Measurements from ENCODE around the gene NAA80. TPM values are rescaled to one million over a fixed set of nuclear protein-coding genes. Genes with fewer than 3 reads are reported as not detected.

NAA80 gene
- total RNA-seq, 2 experiments from 2014 or later = 18.8 to 19.6 TPM

GRCh38 chr3:50260942-50261441 lies 38.2 kb downstream of the NAA80 start:
- DNase-seq = no peak
- Mint-ChIP-seq H3K27ac (no peak overlapping the region), H3K36me3 (peaks cover 25% of the 10 kb centered on the region), H3K27me3 (no peaks in the 10 kb centered on the region), H3K4me1 (ENCODE audit: low read depth) (peaks cover 6% of the 10 kb centered on the region), H3K9me3 (no peaks in the 10 kb centered on the region), H3K4me3 (peak overlapping the region; percentile 59)
- POLR2A ChIA-PET = interaction anchor here (0.9 kb wide), 1 partner anchor 25 kb away, joined by 4 read pairs; the partner anchor contains the start of gene GNAI2
- CTCF ChIA-PET = interaction anchor here (1.0 to 8.2 kb wide), 4 partner anchors 12 to 141 kb away, joined by 3 to 102 read pairs (median 50); partner anchors contain the start of genes HYAL3 and NAA80
- intact Hi-C loops (cut with micrococcal nuclease) = loop anchor here (1.0 kb wide), 3 partner anchors 13 to 34 kb away; no protein-coding TSS in a partner anchor

GRCh38 chr3:50260027-50260941 lies 38.9 kb downstream of the NAA80 start:
- Mint-ChIP-seq H3K27ac (peak overlapping the region; percentile 69), H3K4me3 (peak overlapping the region; percentile 59), H3K4me1 (ENCODE audit: low read depth) (peaks cover 6% of the 10 kb centered on the region), H3K9me3 (no peaks in the 10 kb centered on the region), H3K36me3 (peaks cover 25% of the 10 kb centered on the region), H3K27me3 (no peaks in the 10 kb centered on the region)
- POLR2A ChIA-PET = interaction anchor here (0.6 to 1.8 kb wide), 4 partner anchors 14 to 72 kb away, joined by 3 to 6 read pairs (median 4); partner anchors contain the start of gene GNAI2
- intact Hi-C loops (cut with micrococcal nuclease) = loop anchor here (1.0 kb wide), 3 partner anchors 14 to 33 kb away; no protein-coding TSS in a partner anchor
- CTCF ChIA-PET = interaction anchor here (0.6 to 8.2 kb wide), 18 partner anchors 11 to 329 kb away, joined by 3 to 102 read pairs (median 4); partner anchors contain the start of genes GNAI2, HYAL3 and NAA80
- peak; percentile 92 for DNase-seq

- intact Hi-C loops (cut with micrococcal nuclease) = loop anchor here (1.0 kb wide), 3 partner anchors 13 to 32 kb away; no protein-coding TSS in a partner anchor
- POLR2A ChIA-PET = interaction anchor here (1.0 to 1.8 kb wide), 4 partner anchors 13 to 32 kb away, joined by 3 to 6 read pairs (median 4); partner anchors contain the start of gene GNAI2
These were observed 39.7 kb downstream of the NAA80 start for GRCh38 chr3:50259432-50260026.

GRCh38 chr3:50258979-50259378 lies 40.2 kb downstream of the NAA80 start:
- Mint-ChIP-seq H3K9me3 (no peaks in the 10 kb centered on the region), H3K27ac (no peak overlapping the region), H3K36me3 (peaks cover 28% of the 10 kb centered on the region), H3K4me1 (ENCODE audit: low read depth) (peaks cover 6% of the 10 kb centered on the region), H3K27me3 (no peaks in the 10 kb centered on the region), H3K4me3 (no peak overlapping the region)
- ChIA-PET CTCF (interaction anchor here (0.7 to 8.2 kb wide), 8 partner anchors 10 to 328 kb away, joined by 3 to 102 read pairs (median 4); no protein-coding TSS in a partner anchor), POLR2A (interaction anchor here (1.2 to 1.8 kb wide), 2 partner anchors 12 to 16 kb away, joined by 4 to 6 read pairs; no protein-coding TSS in a partner anchor)
- no peak for DNase-seq
- intact Hi-C loops (cut with micrococcal nuclease) = no loop called here

More at GRCh38 chr3:50259432-50260026, 39.7 kb downstream of the NAA80 start:
- Mint-ChIP-seq H3K4me3 (peak overlapping the region; percentile 57), H3K27me3 (no peaks in the 10 kb centered on the region), H3K4me1 (ENCODE audit: low read depth) (peaks cover 6% of the 10 kb centered on the region), H3K36me3 (peaks cover 26% of the 10 kb centered on the region), H3K9me3 (no peaks in the 10 kb centered on the region), H3K27ac (peak overlapping the region; percentile 69)
- CTCF ChIA-PET = interaction anchor here (0.7 to 8.2 kb wide), 11 partner anchors 11 to 328 kb away, joined by 3 to 102 read pairs (median 5); partner anchors contain the start of gene GNAI2
- no peak for DNase-seq

GRCh38 chr3:50258029-50258680 lies 41.0 kb downstream of the NAA80 start:
- Mint-ChIP-seq H3K27ac (no peak overlapping the region), H3K4me1 (ENCODE audit: low read depth) (peaks cover 8% of the 10 kb centered on the region), H3K27me3 (no peaks in the 10 kb centered on the region), H3K4me3 (no peak overlapping the region), H3K9me3 (no peaks in the 10 kb centered on the region), H3K36me3 (peaks cover 35% of the 10 kb centered on the region)
- DNase-seq = no peak
- CTCF ChIA-PET = interaction anchor here (0.9 to 8.2 kb wide), 6 partner anchors 9 to 66 kb away, joined by 3 to 102 read pairs (median 5); partner anchors contain the start of gene GNAI2
- POLR2A ChIA-PET = interaction anchor here (1.8 kb wide), 1 partner anchor 12 kb away, joined by 6 read pairs; no protein-coding TSS in a partner anchor
- intact Hi-C loops (cut with micrococcal nuclease) = no loop called here

DNA sequence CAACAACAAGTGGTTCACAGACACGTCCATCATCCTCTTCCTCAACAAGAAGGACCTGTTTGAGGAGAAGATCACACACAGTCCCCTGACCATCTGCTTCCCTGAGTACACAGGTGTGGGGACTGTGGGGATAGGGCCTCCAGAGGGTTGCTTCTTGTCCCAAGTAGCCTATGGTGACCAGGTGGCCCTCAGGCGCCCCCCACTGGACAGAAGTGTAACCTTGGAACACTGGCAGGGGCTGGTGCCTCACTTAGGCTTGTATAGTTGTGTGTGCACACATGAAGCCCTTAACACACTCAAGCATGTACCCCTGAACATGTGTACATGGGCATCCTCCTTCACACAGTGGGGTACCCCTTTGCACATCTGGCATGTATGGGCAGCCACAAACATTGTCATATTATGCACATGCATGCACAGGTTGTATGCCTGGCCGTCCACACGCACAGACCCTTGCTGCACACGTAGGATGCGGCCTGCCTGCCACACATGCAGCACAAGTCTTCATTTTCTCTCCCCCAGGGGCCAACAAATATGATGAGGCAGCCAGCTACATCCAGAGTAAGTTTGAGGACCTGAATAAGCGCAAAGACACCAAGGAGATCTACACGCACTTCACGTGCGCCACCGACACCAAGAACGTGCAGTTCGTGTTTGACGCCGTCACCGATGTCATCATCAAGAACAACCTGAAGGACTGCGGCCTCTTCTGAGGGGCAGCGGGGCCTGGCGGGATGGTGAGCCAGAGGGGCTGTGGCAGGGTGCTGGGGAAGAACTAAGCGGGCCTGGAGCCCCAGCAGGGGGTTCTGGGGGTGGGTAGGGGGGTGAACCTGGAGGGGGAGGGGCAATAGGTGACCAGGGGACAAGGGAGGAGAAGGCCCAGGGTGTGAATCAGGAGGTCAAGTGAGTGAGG lies 42.0 kb downstream of the NAA80 start:
- Mint-ChIP-seq H3K36me3 (peaks cover 36% of the 10 kb centered on the region), H3K9me3 (no peaks in the 10 kb centered on the region), H3K4me3 (no peak overlapping the region), H3K4me1 (ENCODE audit: low read depth) (peaks cover 9% of the 10 kb centered on the region), H3K27ac (no peak overlapping the region), H3K27me3 (no peaks in the 10 kb centered on the region)
- POLR2A ChIA-PET = no interaction called here
- DNase-seq = peak; percentile 59
- CTCF ChIA-PET = interaction anchor here (0.7 to 8.2 kb wide), 7 partner anchors 8 to 62 kb away, joined by 3 to 102 read pairs (median 5); partner anchors contain the start of gene GNAI2
- intact Hi-C loops (cut with micrococcal nuclease) = no loop called here

DNA sequence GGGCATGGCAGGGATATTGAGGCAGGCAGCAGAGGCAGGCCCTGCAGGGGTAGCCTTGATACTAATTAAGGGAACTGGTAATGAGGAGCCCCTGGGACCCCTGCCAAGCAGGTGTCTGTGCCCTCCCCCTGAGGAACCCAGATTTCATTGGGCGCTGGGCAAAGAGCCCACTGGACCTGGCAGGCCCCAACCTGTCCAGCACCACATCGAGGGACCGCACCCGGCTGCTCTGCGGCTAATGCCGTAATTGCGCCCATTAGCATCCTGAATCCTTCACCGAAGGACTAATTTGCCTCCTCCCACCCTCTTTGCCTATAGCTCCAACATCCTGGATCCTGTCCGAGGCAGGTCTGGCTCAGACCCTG lies 44.0 kb downstream of the NAA80 start:
- ChIA-PET POLR2A (no interaction called here), CTCF (interaction anchor here (0.6 to 8.2 kb wide), 3 partner anchors 6 to 77 kb away, joined by 3 to 102 read pairs (median 96); no protein-coding TSS in a partner anchor)
- Mint-ChIP-seq H3K36me3 (peaks cover 44% of the 10 kb centered on the region), H3K9me3 (no peaks in the 10 kb centered on the region), H3K27me3 (no peaks in the 10 kb centered on the region), H3K27ac (peak overlapping the region; percentile 33), H3K4me1 (ENCODE audit: low read depth) (peaks cover 23% of the 10 kb centered on the region), H3K4me3 (no peak overlapping the region)
- DNase-seq = no peak
- intact Hi-C loops (cut with micrococcal nuclease) = no loop called here

DNA sequence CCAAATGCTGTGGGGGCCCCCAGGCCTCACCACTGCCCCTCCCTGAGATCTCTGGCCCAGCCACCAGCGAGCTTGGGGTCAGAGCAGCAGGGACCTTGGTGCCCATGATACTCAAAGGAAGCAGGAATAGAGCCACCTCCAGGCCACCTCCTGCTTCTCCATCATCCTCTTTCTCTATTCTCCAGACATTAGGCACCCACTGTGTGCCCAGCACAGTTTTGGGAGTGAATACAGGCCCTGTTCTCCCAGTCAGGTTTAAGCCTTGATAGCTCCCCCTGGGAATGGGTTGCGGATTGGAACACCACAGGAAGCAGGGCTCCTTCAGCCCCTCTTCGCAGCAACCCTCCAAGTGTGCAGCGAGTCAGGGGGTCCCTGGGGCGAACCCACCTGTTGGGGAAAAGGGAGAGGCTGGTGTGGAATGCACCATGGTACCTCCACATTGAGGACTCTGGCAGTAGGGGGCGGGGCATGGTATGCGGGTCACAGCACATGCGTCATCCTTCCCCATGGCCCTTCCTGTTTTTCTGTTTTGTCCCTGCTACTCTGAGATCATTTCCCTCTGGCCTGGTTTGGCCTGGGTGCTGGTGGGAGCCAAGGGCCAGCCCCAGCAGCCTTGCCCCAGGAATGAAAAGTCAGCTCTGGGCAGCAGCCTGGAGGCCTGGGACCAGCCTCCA lies 44.5 kb downstream of the NAA80 start:
- Mint-ChIP-seq H3K27me3 (no peaks in the 10 kb centered on the region), H3K27ac (peak overlapping the region; percentile 33), H3K9me3 (no peaks in the 10 kb centered on the region), H3K36me3 (peaks cover 46% of the 10 kb centered on the region), H3K4me1 (ENCODE audit: low read depth) (peaks cover 26% of the 10 kb centered on the region), H3K4me3 (no peak overlapping the region)
- no peak for DNase-seq
- ChIA-PET CTCF (interaction anchor here (0.6 to 8.2 kb wide), 3 partner anchors 6 to 76 kb away, joined by 3 to 102 read pairs (median 96); no protein-coding TSS in a partner anchor), POLR2A (interaction anchor here (1.0 kb wide), 1 partner anchor 9 kb away, joined by 3 read pairs; no protein-coding TSS in a partner anchor)
- intact Hi-C loops (cut with micrococcal nuclease) = no loop called here

GRCh38 chr3:50251220-50251619 lies 48.0 kb downstream of the NAA80 start:
- intact Hi-C loops (cut with micrococcal nuclease) = no loop called here
- peak; percentile 82 for DNase-seq
- ChIA-PET CTCF (interaction anchor here (0.9 to 6.4 kb wide), 7 partner anchors 7 to 59 kb away, joined by 3 to 102 read pairs (median 6); no protein-coding TSS in a partner anchor), POLR2A (interaction anchor here (0.6 to 1.8 kb wide), 4 partner anchors 8 to 23 kb away, joined by 3 to 4 read pairs (median 4); partner anchors contain the start of gene GNAI2)
- Mint-ChIP-seq H3K9me3 (no peaks in the 10 kb centered on the region), H3K4me3 (no peak overlapping the region), H3K36me3 (peaks cover 26% of the 10 kb centered on the region), H3K27me3 (no peaks in the 10 kb centered on the region), H3K4me1 (ENCODE audit: low read depth) (peaks cover 47% of the 10 kb centered on the region), H3K27ac (peak overlapping the region; percentile 68)
